Fibroblast of mammary gland (primary cell): Measurements from ENCODE around the gene EHD4.

Experiments used
- DNase-seq: peaks from one replicate; pipeline ENCODE4 v3.0.0-alpha.2; 2010; ENCODE audit warnings: low read depth
- H3K4me3 ChIP-seq: 2 replicates; pipeline ENCODE4 v1.5.1; 2011; ENCODE audit warnings: low read depth, mild to moderate bottlenecking, low read length, moderate library complexity; ENCODE audit not compliant: control insufficient read depth
- CTCF ChIP-seq: conservative IDR thresholded peaks from 2 replicates; pipeline ENCODE4 v1.5.1; 2011; ENCODE audit warnings: low read depth, low read length, inconsistent platforms; ENCODE audit not compliant: control insufficient read depth, insufficient read depth

The EHD4 gene

GRCh38 chr15:41850482-41851166 is 121.7 kb downstream of the EHD4 start:
- no peak overlapping the region for H3K4me3 ChIP-seq
- no peak for TF ChIP-seq CTCF
- DNase-seq: no peak

DNA sequence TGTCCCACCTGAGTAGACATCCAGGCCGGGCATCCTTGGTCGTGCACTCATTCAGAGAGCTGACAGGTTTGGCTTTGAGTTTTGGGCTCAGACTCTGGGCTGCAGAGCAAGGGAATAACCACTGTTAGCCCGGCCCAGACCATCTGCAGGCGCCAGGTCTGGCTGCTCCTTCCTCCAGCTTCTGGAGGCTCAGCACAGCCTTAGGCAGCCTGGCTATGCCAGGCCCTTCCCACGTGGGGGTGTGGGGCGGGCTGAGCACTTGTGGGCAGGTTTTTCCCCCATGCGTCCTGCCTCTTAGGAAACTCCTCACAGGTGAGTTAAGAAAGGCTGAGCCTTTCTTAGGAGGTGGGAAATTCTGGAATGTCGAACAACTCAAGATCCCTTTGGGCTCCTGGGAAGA is 122.5 kb downstream of the EHD4 start:
- no peak overlapping the region for H3K4me3 ChIP-seq
- no peak for DNase-seq
- no peak for TF ChIP-seq CTCF

- DNase-seq: no peak
Observed at GRCh38 chr15:41849204-41849603, 123.2 kb downstream of the EHD4 start.

GRCh38 chr15:41848631-41849030 is 123.7 kb downstream of the EHD4 start:
- no peak for DNase-seq
- no peak for TF ChIP-seq CTCF
- no peak overlapping the region for H3K4me3 ChIP-seq

More at GRCh38 chr15:41849204-41849603, 123.2 kb downstream of the EHD4 start:
- no peak for TF ChIP-seq CTCF
- H3K4me3 ChIP-seq: no peak overlapping the region

DNA sequence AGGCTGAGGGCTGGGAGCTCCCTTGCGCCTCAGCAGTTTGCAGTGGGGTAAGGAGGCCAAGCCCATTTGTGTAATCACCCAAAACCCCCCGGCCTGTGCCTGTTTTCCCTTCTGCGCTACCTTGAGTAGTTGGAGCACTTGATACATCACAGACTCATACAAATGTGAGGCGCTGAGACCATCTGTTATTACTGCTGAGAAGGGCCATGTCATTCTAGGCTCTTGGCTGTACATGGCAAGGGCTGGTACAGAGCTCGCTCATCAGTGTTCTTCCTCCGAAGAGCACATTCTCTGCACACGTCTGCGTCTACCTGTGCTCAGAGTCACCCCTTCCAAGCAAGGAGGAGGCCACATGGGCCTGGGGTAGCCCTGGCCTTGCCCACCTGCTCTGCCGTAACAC is 124.4 kb downstream of the EHD4 start:
- no peak overlapping the region for H3K4me3 ChIP-seq
- TF ChIP-seq CTCF: no peak
- DNase-seq: no peak

DNA sequence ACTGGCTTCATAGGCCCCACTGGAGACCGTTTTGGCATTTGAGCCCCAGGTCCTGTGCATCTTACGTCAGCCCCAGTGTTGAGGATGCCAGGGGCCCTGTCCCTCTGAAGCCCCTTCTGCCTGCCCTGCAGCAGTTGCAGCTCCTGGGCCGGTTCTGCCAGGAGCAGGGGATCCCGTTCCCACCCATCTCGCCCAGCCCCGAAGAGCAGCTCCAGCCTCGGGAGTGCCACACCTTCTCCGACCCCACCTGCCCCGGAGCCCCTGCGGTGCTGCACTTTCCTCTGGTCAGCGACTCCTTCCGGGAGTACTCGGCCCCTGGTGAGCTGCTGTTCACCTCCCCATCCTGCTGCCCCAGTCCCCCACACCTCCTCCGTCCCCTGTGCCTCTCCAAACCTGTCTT is 125.2 kb downstream of the EHD4 start:
- H3K4me3 ChIP-seq: no peak overlapping the region
- DNase-seq: no peak
- no peak for TF ChIP-seq CTCF
